Measurements from ENCODE around the gene RGMB.

Gene RGMB

GRCh38 chr5:98827588-98828284 lies 54.3 kb downstream of the RGMB start:
- Histone ChIP-seq H3K9me3 (ENCODE audit: control extremely low read depth in 1 of 5, control insufficient read depth in 4 of 5, insufficient read depth in 2 of 5, low read depth in 1 of 5, low read length in 4 of 5) (no peaks in the 10 kb centered on the region), H3K27ac (ENCODE audit: insufficient read depth in 1 of 2, low read depth in 1 of 2, low read length in 2 of 2, poor library complexity in 1 of 2, severe bottlenecking in 2 of 2) (no peak overlapping the region), H3K4me1 (ENCODE audit: control extremely low read depth in 1 of 4, control insufficient read depth in 4 of 4, insufficient read depth in 4 of 4, low read length in 3 of 4) (no peaks in the 10 kb centered on the region), H3K36me3 (ENCODE audit: control insufficient read depth in 4 of 4, insufficient read depth in 4 of 4, low read length in 3 of 4) (no peaks in the 10 kb centered on the region), H3K4me3 (ENCODE audit: control insufficient read depth in 1 of 7, extremely low read depth in 1 of 7, insufficient read depth in 4 of 7, low read depth in 2 of 7, low read length in 6 of 7) (no peak overlapping the region), H3K27me3 (replicated peaks in 2 of 5; ENCODE audit: control insufficient read depth in 4 of 5, insufficient read depth in 5 of 5, low read length in 4 of 5) (no peaks in the 10 kb centered on the region)
- ChIA-PET POLR2A (no interaction called here), CTCF (interaction anchor here (0.9 to 1.7 kb wide), 2 partner anchors 9 to 1402 kb away, joined by 3 to 5 read pairs; no protein-coding TSS in a partner anchor)
- DNase-seq, result no peak
- WGBS (ENCODE audit: insufficient coverage), result 100% methylated on average over 5 of the region's 7 CpGs

- WGBS (ENCODE audit: insufficient coverage), result 100% methylated on average over 3 of the region's 5 CpGs
These were observed 62.7 kb downstream of the RGMB start for GRCh38 chr5:98836175-98836574.

GRCh38 chr5:98839469-98840383 lies 66.3 kb downstream of the RGMB start:
- H3K9me3 ChIP-seq (ENCODE audit: control extremely low read depth in 1 of 5, control insufficient read depth in 4 of 5, insufficient read depth in 2 of 5, low read depth in 1 of 5, low read length in 4 of 5), result peaks cover 0 to 10% (median 7%) of the 10 kb centered on the region in 5 experiments
- H3K4me1 ChIP-seq (ENCODE audit: control extremely low read depth in 1 of 4, control insufficient read depth in 4 of 4, insufficient read depth in 4 of 4, low read length in 3 of 4), result no peaks in the 10 kb centered on the region
- no peaks in the 10 kb centered on the region for H3K27me3 ChIP-seq (replicated peaks in 2 of 5; ENCODE audit: control insufficient read depth in 4 of 5, insufficient read depth in 5 of 5, low read length in 4 of 5)
- H3K27ac ChIP-seq (ENCODE audit: insufficient read depth in 1 of 2, low read depth in 1 of 2, low read length in 2 of 2, poor library complexity in 1 of 2, severe bottlenecking in 2 of 2), result no peak overlapping the region
- POLR2A ChIA-PET, result no interaction called here
- CTCF ChIA-PET, result interaction anchor here (0.6 to 1.6 kb wide), 5 partner anchors 13 to 454 kb away, joined by 3 to 4 read pairs (median 3); no protein-coding TSS in a partner anchor
- WGBS (ENCODE audit: insufficient coverage), result 67% methylated on average over 18 of the region's 42 CpGs
- peak overlapping the region in 5 of 7 experiments; percentile 12 to 56 (median 47) for H3K4me3 ChIP-seq (ENCODE audit: control insufficient read depth in 1 of 7, extremely low read depth in 1 of 7, insufficient read depth in 4 of 7, low read depth in 2 of 7, low read length in 6 of 7)
- peak; percentile 18 to 62 (median 57) for DNase-seq
- no peaks in the 10 kb centered on the region for H3K36me3 ChIP-seq (ENCODE audit: control insufficient read depth in 4 of 4, insufficient read depth in 4 of 4, low read length in 3 of 4)

More at GRCh38 chr5:98836175-98836574, 62.7 kb downstream of the RGMB start:
- Histone ChIP-seq H3K36me3 (ENCODE audit: control insufficient read depth in 4 of 4, insufficient read depth in 4 of 4, low read length in 3 of 4) (no peaks in the 10 kb centered on the region), H3K9me3 (ENCODE audit: control extremely low read depth in 1 of 5, control insufficient read depth in 4 of 5, insufficient read depth in 2 of 5, low read depth in 1 of 5, low read length in 4 of 5) (no peaks in the 10 kb centered on the region), H3K4me1 (ENCODE audit: control extremely low read depth in 1 of 4, control insufficient read depth in 4 of 4, insufficient read depth in 4 of 4, low read length in 3 of 4) (no peaks in the 10 kb centered on the region), H3K27ac (ENCODE audit: insufficient read depth in 1 of 2, low read depth in 1 of 2, low read length in 2 of 2, poor library complexity in 1 of 2, severe bottlenecking in 2 of 2) (no peak overlapping the region), H3K27me3 (replicated peaks in 2 of 5; ENCODE audit: control insufficient read depth in 4 of 5, insufficient read depth in 5 of 5, low read length in 4 of 5) (no peaks in the 10 kb centered on the region), H3K4me3 (ENCODE audit: control insufficient read depth in 1 of 7, extremely low read depth in 1 of 7, insufficient read depth in 4 of 7, low read depth in 2 of 7, low read length in 6 of 7) (no peak overlapping the region)
- DNase-seq, result no peak
- CTCF ChIA-PET, result no interaction called here
- POLR2A ChIA-PET, result no interaction called here

GRCh38 chr5:98840946-98841345 lies 67.5 kb downstream of the RGMB start:
- no peaks in the 10 kb centered on the region for H3K36me3 ChIP-seq (ENCODE audit: control insufficient read depth in 4 of 4, insufficient read depth in 4 of 4, low read length in 3 of 4)
- no peak overlapping the region for H3K4me3 ChIP-seq (ENCODE audit: control insufficient read depth in 1 of 7, extremely low read depth in 1 of 7, insufficient read depth in 4 of 7, low read depth in 2 of 7, low read length in 6 of 7)
- no peak for DNase-seq
- peaks cover 0 to 13% (median 9%) of the 10 kb centered on the region in 5 experiments for H3K9me3 ChIP-seq (ENCODE audit: control extremely low read depth in 1 of 5, control insufficient read depth in 4 of 5, insufficient read depth in 2 of 5, low read depth in 1 of 5, low read length in 4 of 5)
- POLR2A ChIA-PET, result no interaction called here
- H3K4me1 ChIP-seq (ENCODE audit: control extremely low read depth in 1 of 4, control insufficient read depth in 4 of 4, insufficient read depth in 4 of 4, low read length in 3 of 4), result no peaks in the 10 kb centered on the region
- 100% methylated on average over 1 of the region's 1 CpG for WGBS (ENCODE audit: insufficient coverage)
- H3K27me3 ChIP-seq (replicated peaks in 2 of 5; ENCODE audit: control insufficient read depth in 4 of 5, insufficient read depth in 5 of 5, low read length in 4 of 5), result no peaks in the 10 kb centered on the region
- CTCF ChIA-PET, result interaction anchor here (0.9 kb wide), 1 partner anchor 11 kb away, joined by 3 read pairs; no protein-coding TSS in a partner anchor
- no peak overlapping the region for H3K27ac ChIP-seq (ENCODE audit: insufficient read depth in 1 of 2, low read depth in 1 of 2, low read length in 2 of 2, poor library complexity in 1 of 2, severe bottlenecking in 2 of 2)

- 100% methylated on average over 1 of the region's 3 CpGs for WGBS (ENCODE audit: insufficient coverage)
- Histone ChIP-seq H3K4me1 (ENCODE audit: control extremely low read depth in 1 of 4, control insufficient read depth in 4 of 4, insufficient read depth in 4 of 4, low read length in 3 of 4) (no peaks in the 10 kb centered on the region), H3K4me3 (ENCODE audit: control insufficient read depth in 1 of 7, extremely low read depth in 1 of 7, insufficient read depth in 4 of 7, low read depth in 2 of 7, low read length in 6 of 7) (no peak overlapping the region), H3K27me3 (replicated peaks in 2 of 5; ENCODE audit: control insufficient read depth in 4 of 5, insufficient read depth in 5 of 5, low read length in 4 of 5) (no peaks in the 10 kb centered on the region), H3K9me3 (ENCODE audit: control extremely low read depth in 1 of 5, control insufficient read depth in 4 of 5, insufficient read depth in 2 of 5, low read depth in 1 of 5, low read length in 4 of 5) (peaks cover 0 to 13% (median 9%) of the 10 kb centered on the region in 5 experiments), H3K27ac (ENCODE audit: insufficient read depth in 1 of 2, low read depth in 1 of 2, low read length in 2 of 2, poor library complexity in 1 of 2, severe bottlenecking in 2 of 2) (no peak overlapping the region), H3K36me3 (ENCODE audit: control insufficient read depth in 4 of 4, insufficient read depth in 4 of 4, low read length in 3 of 4) (no peaks in the 10 kb centered on the region)
- CTCF ChIA-PET, result interaction anchor here (0.6 to 1.2 kb wide), 2 partner anchors 9 to 1708 kb away, joined by 3 read pairs; no protein-coding TSS in a partner anchor
- no peak for DNase-seq
- POLR2A ChIA-PET, result no interaction called here
These were observed 70.0 kb downstream of the RGMB start for GRCh38 chr5:98843481-98843880.

GRCh38 chr5:98844865-98845264 lies 71.4 kb downstream of the RGMB start:
- Histone ChIP-seq H3K9me3 (ENCODE audit: control extremely low read depth in 1 of 5, control insufficient read depth in 4 of 5, insufficient read depth in 2 of 5, low read depth in 1 of 5, low read length in 4 of 5) (peaks cover 0 to 13% (median 9%) of the 10 kb centered on the region in 5 experiments), H3K4me3 (ENCODE audit: control insufficient read depth in 1 of 7, extremely low read depth in 1 of 7, insufficient read depth in 4 of 7, low read depth in 2 of 7, low read length in 6 of 7) (no peak overlapping the region), H3K36me3 (ENCODE audit: control insufficient read depth in 4 of 4, insufficient read depth in 4 of 4, low read length in 3 of 4) (no peaks in the 10 kb centered on the region), H3K27me3 (replicated peaks in 2 of 5; ENCODE audit: control insufficient read depth in 4 of 5, insufficient read depth in 5 of 5, low read length in 4 of 5) (no peaks in the 10 kb centered on the region), H3K4me1 (ENCODE audit: control extremely low read depth in 1 of 4, control insufficient read depth in 4 of 4, insufficient read depth in 4 of 4, low read length in 3 of 4) (no peaks in the 10 kb centered on the region), H3K27ac (ENCODE audit: insufficient read depth in 1 of 2, low read depth in 1 of 2, low read length in 2 of 2, poor library complexity in 1 of 2, severe bottlenecking in 2 of 2) (no peak overlapping the region)
- 92% methylated on average over 6 of the region's 6 CpGs for WGBS (ENCODE audit: insufficient coverage)
- ChIA-PET POLR2A (no interaction called here), CTCF (no interaction called here)
- DNase-seq, result no peak

- H3K27ac ChIP-seq (ENCODE audit: insufficient read depth in 1 of 2, low read depth in 1 of 2, low read length in 2 of 2, poor library complexity in 1 of 2, severe bottlenecking in 2 of 2), result no peak overlapping the region
- CTCF ChIA-PET, result no interaction called here
These were observed 72.4 kb downstream of the RGMB start for GRCh38 chr5:98845878-98846277.

More at GRCh38 chr5:98845878-98846277, 72.4 kb downstream of the RGMB start:
- no peak for DNase-seq
- Histone ChIP-seq H3K9me3 (ENCODE audit: control extremely low read depth in 1 of 5, control insufficient read depth in 4 of 5, insufficient read depth in 2 of 5, low read depth in 1 of 5, low read length in 4 of 5) (peaks cover 0 to 13% (median 9%) of the 10 kb centered on the region in 5 experiments), H3K36me3 (ENCODE audit: control insufficient read depth in 4 of 4, insufficient read depth in 4 of 4, low read length in 3 of 4) (no peaks in the 10 kb centered on the region), H3K4me1 (ENCODE audit: control extremely low read depth in 1 of 4, control insufficient read depth in 4 of 4, insufficient read depth in 4 of 4, low read length in 3 of 4) (no peaks in the 10 kb centered on the region), H3K27me3 (replicated peaks in 2 of 5; ENCODE audit: control insufficient read depth in 4 of 5, insufficient read depth in 5 of 5, low read length in 4 of 5) (no peaks in the 10 kb centered on the region), H3K4me3 (ENCODE audit: control insufficient read depth in 1 of 7, extremely low read depth in 1 of 7, insufficient read depth in 4 of 7, low read depth in 2 of 7, low read length in 6 of 7) (no peak overlapping the region)
- POLR2A ChIA-PET, result no interaction called here
- 95% methylated on average over 8 of the region's 8 CpGs for WGBS (ENCODE audit: insufficient coverage)
